Activated CD4-positive, CD25-positive, alpha-beta regulatory T cell treated with anti-CD3 and anti-CD28 coated beads, Interleukin-2, amount 50 U/mL, for 72 hours (primary cell): ENCODE results near the gene TCEAL1.
"Not testable (repeated sequence)": the region's sequence is repeated elsewhere in the genome, so short reads cannot be mapped to it uniquely, and the experiment has no call there.

ENCODE experiments used
- DNase-seq: peaks from one replicate; pipeline ENCODE4 v3.0.0; 2021

The TCEAL1 gene

DNA sequence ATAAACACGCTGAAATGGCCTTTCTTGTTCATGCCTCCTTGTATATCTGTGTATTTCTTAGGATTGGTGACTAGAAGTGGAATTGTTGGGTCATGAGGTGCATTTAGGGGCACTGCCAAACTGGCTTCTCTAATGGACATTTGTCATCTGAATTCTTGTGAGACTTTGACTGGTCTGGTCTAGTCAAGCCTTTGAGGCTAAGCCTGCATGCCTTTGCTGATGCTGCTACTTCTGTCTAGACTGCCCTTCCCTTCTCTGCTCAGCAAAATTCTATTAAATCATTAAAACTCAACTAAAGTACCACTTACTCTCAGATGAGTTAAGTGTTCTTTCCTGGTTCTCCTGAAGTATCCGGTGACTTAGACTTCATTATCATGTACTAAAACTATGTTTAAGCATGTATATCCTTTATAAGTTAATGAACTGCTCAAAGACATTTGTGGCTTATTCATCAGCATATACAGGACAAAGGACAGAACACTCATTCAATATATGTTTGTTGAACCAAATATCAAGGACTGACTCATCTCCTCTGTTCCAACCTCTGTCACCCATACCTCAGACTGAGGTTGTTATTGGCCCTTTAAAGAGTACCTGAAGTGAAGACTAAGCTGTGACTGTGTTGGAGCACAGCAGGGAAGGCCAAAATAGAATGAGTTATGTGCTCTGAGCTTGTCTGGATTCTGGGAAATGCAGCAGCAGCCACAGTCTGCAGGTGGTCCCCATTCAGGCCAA is 9.0 kb downstream of the TCEAL1 start:
- no peak for DNase-seq

GRCh38 chrX:103638479-103639346 is 9.9 kb downstream of the TCEAL1 start:
- not testable (repeated sequence) for DNase-seq

DNA sequence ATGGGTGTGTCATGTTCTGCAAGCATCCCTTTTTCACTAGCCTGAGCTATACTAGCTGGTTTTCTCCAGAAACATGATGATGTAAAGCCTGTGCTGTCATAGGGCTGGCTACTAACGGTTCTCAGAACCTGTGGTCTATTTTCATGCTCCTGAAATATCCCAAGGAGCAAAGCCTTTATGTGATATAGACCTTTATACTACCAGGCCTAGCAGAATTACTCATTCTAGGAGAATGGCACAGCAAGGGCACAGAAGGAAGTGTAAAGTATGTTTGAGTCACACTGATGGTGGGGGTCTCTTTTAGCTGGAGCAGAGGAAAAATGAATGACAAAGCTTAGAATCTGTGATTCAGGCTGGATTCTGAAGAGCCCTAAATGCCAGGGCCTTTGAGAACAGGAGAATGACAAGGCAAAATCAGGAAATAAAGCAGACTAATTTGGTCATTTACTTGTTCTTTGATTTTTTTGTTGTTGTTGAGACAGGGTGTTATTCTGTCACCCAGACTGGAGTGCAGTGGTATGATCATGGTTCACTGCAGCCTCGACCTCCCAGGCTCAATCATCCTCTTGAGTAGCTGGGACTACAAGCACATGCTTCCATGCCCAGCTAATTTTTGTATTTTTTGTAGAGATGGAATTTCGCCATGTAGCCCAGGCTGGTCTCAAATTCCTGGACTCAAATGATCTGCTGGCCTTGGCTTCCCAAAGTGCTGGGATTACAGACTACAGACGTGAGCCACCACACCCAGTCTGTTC is 11.8 kb downstream of the TCEAL1 start:
- DNase-seq: no peak

- DNase-seq: no peak
Measured at GRCh38 chrX:103644125-103644524, 15.3 kb downstream of the TCEAL1 start.

DNA sequence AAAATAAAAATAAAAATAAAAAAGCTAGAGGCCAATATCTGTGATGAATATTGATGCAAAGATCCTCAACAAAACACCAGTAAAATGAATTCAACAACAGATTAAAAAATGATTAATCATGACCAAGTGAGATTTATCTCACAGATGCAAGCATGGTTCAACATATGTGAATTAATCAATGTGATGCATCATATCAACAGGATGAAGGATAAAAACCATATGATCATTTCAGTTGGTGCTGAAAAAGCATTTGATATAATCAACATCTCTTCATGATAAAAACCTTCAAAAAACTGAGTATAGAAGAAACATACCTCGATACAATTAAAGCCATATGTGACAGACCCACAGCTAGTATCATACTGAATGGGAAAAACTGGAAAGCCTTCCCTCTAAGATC is 18.9 kb downstream of the TCEAL1 start:
- DNase-seq: no peak

DNA sequence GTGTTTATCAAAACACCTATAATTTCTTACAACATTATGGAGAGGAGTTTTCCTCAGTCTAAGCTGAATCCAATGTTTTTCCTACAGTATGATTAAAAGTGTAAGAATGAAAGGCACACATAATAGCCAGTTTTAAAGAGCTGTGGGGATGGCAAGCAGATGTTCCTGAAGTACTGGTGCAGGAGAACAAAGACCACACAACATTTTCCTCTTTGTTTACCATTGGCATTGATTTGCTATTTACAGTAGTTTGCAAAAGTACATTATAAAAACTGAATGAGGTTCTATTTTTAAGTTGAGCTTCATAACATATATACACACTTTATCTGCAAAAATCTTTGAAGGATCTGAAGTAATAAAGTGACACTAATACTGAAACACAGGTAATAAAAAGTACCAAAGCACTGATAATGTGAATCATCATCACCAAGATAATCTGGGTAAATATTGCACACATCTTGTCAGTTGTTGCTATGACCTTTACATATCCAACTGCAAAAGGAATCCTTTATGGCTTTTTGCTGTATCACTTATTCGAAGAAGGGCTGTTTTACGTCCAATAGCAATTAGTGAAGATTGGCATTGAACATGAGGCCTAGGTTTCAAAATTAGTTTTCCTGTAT is 22.5 kb downstream of the TCEAL1 start:
- DNase-seq: no peak

- DNase-seq: not testable (repeated sequence)
Measured at GRCh38 chrX:103655230-103656000, 26.6 kb downstream of the TCEAL1 start.

DNA sequence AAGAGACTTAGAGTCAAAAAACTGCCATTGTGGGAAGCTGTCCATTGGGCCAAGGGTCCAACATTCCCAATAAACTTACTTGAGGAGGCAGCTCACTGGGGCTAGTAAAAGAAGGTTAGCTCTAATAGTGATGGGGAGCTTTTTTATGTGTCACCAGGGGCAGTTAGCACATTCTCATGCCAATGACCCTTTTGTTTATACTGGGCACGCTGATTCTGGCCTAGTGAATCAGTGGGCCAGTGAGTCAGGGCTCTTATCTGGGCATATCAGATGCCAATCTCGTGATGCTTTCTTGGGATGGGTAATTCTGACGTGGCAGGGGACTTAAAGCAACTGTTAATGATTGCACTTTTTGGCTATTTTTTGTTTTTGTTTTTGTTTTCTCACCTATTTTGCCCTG is 27.8 kb downstream of the TCEAL1 start:
- DNase-seq: no peak

DNA sequence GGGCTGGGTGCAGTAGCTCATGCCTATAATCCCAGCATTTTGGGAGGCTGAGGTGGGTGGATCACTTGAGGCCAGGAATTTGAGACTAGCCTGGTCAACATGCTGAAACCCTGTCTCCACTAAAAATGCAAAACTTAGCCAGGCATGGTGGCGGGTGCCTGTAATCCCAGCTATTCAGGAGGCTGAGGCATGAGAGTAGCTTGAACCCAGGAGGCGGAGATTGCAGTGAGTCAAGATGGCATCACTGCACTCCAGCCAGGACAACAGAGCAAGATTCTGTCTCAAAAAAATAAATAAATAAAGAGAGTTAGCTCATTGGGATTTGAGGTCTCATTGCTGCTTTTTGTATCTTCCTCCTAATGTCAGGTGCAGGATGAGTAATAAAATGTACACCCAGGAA is 28.3 kb downstream of the TCEAL1 start:
- DNase-seq: not testable (repeated sequence)

DNA sequence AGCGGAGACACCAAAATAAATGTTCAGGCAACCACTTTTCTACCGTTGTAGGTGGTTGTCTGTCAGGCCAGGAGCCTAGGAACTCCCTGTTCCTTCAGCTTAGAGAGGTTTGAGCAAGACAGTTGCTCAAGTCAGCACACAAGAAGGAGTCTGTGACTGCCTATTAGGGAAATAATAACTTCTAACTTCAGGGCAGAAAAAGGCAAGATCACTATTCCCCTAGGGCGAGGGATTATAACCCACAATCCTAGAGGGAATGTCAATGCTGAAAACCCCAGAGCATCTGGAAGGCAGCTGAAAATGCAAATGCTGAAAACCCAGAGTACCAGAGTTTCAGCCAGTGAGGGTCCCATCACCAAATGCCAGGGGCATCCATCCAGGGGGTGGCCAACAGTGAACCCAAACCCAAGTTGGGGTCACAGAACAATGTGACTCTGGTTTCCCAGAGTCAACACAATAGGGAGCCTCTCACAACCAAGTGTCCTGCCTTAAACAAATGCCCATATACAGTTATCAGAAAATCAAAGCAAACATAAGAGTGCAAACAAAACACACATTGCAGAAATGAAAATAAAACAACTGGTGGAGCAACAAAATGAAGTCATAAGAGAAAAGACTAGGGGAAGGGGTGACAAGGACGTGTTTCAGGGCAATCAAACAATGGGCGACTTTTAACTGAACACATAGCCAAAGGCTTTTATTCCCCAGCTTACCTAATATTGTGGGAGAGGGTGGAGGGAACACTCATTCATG is 30.1 kb downstream of the TCEAL1 start:
- DNase-seq: no peak

- DNase-seq: not testable (repeated sequence)
Measured at GRCh38 chrX:103659460-103659859, 30.7 kb downstream of the TCEAL1 start.

DNA sequence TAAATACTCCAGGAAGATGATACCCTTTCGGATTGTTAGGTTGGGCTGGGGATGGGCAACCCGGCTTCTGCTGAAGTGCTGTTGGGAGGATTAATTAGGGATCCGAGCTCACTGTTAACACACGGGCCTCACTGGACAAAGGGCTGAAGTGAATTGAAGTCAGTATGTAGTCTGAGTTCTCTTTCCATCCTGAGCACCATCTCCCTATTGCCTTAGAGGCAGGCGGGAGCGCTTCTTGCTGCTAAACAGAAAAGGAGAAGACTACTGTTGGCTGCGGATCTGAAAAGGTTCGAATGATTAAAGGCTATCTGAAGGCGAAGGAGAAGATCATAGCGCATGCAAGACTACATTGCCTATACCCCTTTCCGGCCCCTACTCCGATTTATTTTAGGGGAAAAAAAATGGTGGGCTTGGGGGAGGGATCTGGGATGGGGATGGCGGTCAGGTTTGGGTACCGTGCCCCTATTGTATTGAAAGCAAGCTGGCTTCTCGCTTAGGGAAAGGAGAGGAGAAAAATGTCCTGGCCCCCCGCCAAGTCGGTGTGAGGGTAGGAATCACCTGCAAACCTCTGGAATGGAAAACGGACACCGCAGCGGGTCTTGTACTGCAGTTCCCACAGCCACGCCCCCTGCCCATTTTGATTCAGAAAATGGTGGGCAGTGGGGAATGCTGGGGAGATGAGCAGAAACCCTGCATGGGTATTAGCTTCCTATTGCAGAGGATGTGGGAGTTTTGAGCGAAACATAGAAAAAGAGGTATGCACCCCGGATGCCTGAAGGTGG is 35.4 kb downstream of the TCEAL1 start:
- DNase-seq: no peak

GRCh38 chrX:103666202-103667107 is 37.7 kb downstream of the TCEAL1 start:
- DNase-seq: no peak

- no peak for DNase-seq
Measured at GRCh38 chrX:103669745-103670144, 41.0 kb downstream of the TCEAL1 start.

DNA sequence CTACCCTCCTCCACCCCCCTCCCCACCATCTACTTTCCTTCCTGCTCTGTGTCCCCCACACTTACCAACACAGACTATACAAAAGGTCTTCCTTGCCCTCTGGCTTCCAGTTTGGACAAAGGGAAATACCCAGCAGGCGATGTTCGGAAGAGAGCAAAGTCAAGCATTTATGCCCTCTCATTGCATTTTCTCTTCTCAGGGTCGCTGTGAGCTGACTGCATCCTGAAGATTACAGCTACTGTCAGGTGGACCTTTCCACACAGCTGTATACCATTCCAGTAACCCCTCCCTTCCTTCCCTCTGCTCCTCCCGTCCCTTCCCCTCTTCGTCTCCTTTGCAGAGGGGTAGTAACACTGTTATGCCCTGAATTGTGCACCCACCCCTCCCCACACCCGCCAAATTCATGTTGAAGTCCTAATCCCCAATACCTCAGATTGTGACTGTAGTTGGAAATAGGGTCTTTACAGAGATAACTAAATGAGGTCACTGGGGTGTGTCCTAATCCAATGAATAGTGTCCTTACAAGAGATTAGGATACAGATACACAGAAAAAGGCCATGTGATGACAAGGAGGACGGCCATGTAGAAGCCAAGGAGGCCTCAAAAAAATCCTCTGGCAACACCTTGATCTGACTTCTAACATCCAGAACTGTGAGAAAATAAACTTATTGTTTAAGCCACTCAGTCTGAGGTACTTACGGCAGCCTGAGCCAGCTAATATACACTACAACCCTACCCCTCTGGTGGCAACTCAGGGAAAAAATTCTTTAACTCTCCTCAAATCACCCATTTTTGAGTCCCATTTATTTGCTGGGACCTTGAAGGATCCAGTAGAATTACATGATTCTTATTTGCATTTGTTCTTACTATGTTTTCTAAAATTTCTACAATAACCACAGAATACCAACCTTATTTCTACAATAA is 46.0 kb downstream of the TCEAL1 start:
- DNase-seq: no peak

- DNase-seq: no peak
Measured at GRCh38 chrX:103678199-103678993, 49.6 kb downstream of the TCEAL1 start.
